Measurements from ENCODE around the gene A3GALT2. TPM values are rescaled to one million over a fixed set of nuclear protein-coding genes. Genes with fewer than 3 reads are reported as not detected.

The A3GALT2 gene
- total RNA-seq, 3 donors from 2014 or later, result not detected

DNA sequence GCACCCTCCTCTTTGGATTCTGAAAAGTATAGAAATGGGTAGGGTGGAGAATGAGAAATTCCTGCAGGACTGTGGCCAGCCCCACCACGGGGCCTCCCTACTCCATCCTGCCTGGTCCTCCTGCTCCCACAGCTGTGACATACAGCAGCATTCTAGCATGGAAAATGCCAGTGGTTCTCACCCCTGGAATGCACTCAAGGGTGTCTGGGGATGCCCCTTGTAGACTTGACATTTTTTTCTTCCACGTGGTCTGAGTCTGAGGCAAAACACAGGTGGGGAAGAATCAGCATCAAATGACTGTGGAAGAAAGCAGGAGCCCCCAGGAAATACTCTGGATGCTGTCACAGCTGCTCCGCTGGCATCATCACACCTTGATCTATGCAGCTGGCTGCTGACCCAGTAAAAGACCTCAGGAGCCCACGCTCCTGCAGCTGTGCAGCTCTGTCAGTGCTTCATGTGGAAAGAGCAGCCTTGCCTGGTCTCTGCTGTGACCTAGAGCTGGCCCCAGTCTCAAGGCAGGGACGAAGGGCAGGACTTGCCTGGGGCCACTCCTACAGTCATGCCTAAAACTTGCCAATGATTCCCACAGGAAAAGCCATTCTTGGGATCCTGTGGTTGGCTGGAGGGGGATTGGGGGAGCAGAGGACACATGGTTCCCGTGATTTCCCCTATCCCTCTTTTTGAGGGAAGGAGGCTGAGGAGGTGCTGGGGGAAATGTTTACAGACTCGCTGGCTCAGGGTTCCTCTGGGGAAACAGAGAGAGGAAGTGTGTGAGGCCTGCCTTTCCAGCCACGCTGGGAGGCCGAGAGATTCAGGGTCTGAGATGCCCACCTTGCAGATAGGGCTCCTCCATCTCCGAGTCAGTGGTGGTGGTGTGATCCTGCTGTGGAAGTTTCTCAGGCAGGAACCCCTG lies 10.8 kb upstream of the A3GALT2 start:
- TF ChIP-seq, protein P1, sequence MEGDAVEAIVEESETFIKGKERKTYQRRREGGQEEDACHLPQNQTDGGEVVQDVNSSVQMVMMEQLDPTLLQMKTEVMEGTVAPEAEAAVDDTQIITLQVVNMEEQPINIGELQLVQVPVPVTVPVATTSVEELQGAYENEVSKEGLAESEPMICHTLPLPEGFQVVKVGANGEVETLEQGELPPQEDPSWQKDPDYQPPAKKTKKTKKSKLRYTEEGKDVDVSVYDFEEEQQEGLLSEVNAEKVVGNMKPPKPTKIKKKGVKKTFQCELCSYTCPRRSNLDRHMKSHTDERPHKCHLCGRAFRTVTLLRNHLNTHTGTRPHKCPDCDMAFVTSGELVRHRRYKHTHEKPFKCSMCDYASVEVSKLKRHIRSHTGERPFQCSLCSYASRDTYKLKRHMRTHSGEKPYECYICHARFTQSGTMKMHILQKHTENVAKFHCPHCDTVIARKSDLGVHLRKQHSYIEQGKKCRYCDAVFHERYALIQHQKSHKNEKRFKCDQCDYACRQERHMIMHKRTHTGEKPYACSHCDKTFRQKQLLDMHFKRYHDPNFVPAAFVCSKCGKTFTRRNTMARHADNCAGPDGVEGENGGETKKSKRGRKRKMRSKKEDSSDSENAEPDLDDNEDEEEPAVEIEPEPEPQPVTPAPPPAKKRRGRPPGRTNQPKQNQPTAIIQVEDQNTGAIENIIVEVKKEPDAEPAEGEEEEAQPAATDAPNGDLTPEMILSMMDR (IDR thresholded peaks at IDR 0.05), result no peak
- no peak overlapping the region for H3K4me3 ChIP-seq
- ATAC-seq, result no peak
- H3K4me1 ChIP-seq (ENCODE audit: low read depth), result peaks cover 13% of the 10 kb centered on the region
- DNase-seq, result peak in 1 of 3 donors; percentile 36
- H3K36me3 ChIP-seq (ENCODE audit: low read depth), result peaks cover 20% of the 10 kb centered on the region
- no peaks in the 10 kb centered on the region for H3K9me3 ChIP-seq
- intact Hi-C loops (cut with DNase I, micrococcal nuclease), result no loop called here

DNA sequence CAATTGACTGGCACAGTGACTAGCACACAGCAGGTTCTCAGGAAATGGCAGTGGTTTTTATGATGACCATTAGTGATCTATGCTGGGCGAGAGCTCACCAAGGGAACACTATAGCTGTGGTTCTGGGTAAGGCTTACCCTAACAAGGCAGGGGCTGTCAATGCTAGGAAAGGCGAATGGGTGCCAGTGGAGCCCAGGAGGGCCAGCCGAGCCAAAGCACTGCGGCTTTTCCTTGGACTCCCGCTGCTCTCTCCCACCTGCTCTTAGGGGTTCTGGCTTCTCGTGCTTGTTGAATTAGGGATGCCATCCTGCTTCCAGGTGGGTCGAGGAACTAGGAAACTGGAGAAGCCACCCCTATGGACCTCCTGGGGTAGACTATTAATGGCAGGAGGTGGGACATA lies 10.0 kb upstream of the A3GALT2 start:
- TF ChIP-seq, protein P1 (IDR thresholded peaks at IDR 0.05), result no peak
- no peak for ATAC-seq
- intact Hi-C loops (cut with DNase I, micrococcal nuclease), result no loop called here

DNA sequence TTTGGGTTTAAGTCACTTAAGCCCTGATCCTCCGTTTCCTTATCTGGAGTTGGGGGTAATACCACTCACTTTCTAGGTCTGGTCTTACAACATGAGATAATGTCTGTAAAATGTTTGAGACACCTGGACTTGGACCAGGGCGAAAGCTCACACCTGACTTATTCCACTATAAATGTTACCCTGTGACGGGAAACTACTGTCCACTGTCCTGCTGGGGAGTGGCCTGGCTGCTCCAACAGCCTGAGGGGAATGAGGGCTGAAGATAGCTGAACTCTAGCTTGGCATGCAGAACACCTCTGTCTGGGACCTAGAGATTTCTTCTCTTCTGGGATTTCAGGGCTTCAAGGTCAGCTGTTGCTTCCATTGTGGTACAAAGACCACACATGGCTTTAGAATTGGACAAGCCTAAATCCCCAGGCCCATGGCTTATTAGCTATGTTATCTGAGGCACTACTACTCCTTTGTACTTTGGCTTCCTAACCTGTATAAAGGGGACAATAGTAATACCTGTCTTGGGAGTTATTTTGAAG lies 9.5 kb upstream of the A3GALT2 start:
- Histone ChIP-seq H3K4me1 (ENCODE audit: low read depth) (peaks cover 8% of the 10 kb centered on the region), H3K36me3 (ENCODE audit: low read depth) (peaks cover 21% of the 10 kb centered on the region), H3K9me3 (no peaks in the 10 kb centered on the region), H3K4me3 (no peak overlapping the region)
- TF ChIP-seq, protein P1 (IDR thresholded peaks at IDR 0.05), result no peak
- intact Hi-C loops (cut with DNase I, micrococcal nuclease), result no loop called here
- ATAC-seq (no peak), DNase-seq (no peak)

More for the DNA sequence above, 10.0 kb upstream of the A3GALT2 start:
- Histone ChIP-seq H3K4me1 (ENCODE audit: low read depth) (peaks cover 8% of the 10 kb centered on the region), H3K4me3 (no peak overlapping the region), H3K9me3 (no peaks in the 10 kb centered on the region), H3K36me3 (ENCODE audit: low read depth) (peaks cover 20% of the 10 kb centered on the region)
- no peak for DNase-seq

DNA sequence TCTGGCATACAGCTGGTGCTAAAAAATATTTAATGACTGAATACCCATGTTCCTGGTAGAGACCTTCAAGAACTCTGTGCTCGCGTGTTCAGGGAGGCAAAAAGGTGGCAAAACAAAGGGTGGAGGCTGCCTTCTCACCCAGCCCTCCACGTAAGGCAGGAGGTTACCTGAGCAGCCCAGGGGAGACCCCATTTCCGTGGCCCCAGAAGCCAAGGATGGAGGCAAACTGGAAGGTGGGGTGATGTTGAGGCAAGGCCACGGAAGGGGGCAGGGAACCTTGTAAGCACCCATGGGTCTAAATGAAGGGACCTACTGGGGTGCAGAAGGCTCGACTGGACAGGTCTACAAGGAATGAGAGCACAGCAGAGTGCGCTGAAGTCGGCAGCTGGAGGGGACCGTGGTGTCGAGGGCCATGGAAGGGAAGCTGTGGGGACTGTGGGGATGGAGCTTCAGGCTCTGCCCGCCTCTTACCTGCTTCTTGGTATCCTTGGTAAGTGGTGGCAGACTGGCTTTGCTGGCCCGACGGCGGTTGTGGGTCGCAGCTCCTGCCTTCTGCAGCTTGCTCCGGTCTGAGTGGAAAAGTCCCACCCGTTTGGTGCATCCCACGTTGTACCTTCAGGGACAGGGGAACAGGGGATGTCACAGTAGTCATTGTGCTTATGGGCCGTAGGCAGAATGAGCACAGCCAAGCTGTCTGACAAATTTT lies 8.9 kb upstream of the A3GALT2 start:
- DNase-seq, result no peak
- ATAC-seq, result no peak
- H3K4me1 ChIP-seq (ENCODE audit: low read depth), result peaks cover 8% of the 10 kb centered on the region
- H3K9me3 ChIP-seq, result no peaks in the 10 kb centered on the region
- H3K4me3 ChIP-seq, result no peak overlapping the region
- intact Hi-C loops (cut with DNase I, micrococcal nuclease), result no loop called here
- TF ChIP-seq, protein P1 (IDR thresholded peaks at IDR 0.05), result no peak
- peaks cover 27% of the 10 kb centered on the region for H3K36me3 ChIP-seq (ENCODE audit: low read depth)

DNA sequence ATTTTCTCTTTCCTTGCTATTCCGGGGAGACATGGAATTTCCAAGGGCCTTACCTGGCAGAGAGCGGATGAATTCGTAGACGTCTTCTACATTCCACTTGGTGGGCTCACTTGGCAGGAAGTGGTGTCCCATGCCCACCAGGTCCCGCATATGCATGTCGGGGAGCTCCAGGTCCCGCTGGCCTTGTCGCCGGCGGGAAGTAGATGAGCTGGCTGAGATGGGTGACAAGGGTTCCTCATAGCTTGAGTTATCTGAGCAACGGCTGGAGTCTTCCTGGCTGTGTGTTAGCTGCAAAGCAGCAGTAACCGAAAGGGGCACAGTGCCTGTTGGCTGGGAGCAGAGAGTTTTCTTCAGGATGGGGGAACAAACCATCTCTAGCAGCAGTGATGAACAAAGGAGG lies 7.9 kb upstream of the A3GALT2 start:
- intact Hi-C loops (cut with DNase I, micrococcal nuclease), result no loop called here
- peaks cover 1% of the 10 kb centered on the region for H3K4me1 ChIP-seq (ENCODE audit: low read depth)
- DNase-seq (no peak), ATAC-seq (no peak)
- peaks cover 31% of the 10 kb centered on the region for H3K36me3 ChIP-seq (ENCODE audit: low read depth)
- TF ChIP-seq, protein P1 (IDR thresholded peaks at IDR 0.05), result no peak
- no peaks in the 10 kb centered on the region for H3K9me3 ChIP-seq
- no peak overlapping the region for H3K4me3 ChIP-seq

Data from mucosa of descending colon (tissue), 3 donors.